ENCODE results near the gene TSC22D3. TPM values are rescaled to one million over a fixed set of nuclear protein-coding genes. Genes with fewer than 3 reads are reported as not detected.
"Not testable (repeated sequence)": the region's sequence is repeated elsewhere in the genome, so short reads cannot be mapped to it uniquely, and the experiment has no call there.

TSC22D3 gene
- total RNA-seq, 1 donor from 2014 or later, result 212 TPM

DNA sequence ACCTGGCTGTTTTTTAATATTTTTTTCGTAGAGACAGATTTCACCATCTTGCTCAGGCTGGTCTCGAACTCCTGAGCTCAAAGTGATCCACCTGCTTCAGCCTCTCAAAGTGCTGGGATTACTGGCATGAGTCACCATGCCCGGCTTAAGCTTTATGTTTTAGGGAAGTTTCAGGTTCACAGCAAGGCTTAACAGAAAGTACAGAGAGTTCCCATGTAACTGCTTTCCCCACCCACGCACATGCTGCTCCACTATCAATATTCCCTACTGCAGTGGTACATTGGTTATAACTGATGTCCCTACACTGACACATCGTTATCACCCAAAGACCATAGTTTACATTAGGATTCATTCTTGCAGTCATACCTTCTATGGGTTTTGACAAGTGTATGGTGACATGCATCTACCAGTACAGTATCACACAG, 84.6 kb downstream of the TSC22D3 start:
- TF ChIP-seq, protein P1, sequence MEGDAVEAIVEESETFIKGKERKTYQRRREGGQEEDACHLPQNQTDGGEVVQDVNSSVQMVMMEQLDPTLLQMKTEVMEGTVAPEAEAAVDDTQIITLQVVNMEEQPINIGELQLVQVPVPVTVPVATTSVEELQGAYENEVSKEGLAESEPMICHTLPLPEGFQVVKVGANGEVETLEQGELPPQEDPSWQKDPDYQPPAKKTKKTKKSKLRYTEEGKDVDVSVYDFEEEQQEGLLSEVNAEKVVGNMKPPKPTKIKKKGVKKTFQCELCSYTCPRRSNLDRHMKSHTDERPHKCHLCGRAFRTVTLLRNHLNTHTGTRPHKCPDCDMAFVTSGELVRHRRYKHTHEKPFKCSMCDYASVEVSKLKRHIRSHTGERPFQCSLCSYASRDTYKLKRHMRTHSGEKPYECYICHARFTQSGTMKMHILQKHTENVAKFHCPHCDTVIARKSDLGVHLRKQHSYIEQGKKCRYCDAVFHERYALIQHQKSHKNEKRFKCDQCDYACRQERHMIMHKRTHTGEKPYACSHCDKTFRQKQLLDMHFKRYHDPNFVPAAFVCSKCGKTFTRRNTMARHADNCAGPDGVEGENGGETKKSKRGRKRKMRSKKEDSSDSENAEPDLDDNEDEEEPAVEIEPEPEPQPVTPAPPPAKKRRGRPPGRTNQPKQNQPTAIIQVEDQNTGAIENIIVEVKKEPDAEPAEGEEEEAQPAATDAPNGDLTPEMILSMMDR (IDR thresholded peaks at IDR 0.05), result no peak
- peaks cover 7% of the 10 kb centered on the region for H3K4me1 Mint-ChIP-seq (ENCODE audit: unreplicated experiment)
- H3K27me3 Mint-ChIP-seq (ENCODE audit: unreplicated experiment), result peaks cover 7% of the 10 kb centered on the region
- H3K36me3 Mint-ChIP-seq (ENCODE audit: unreplicated experiment), result no peaks in the 10 kb centered on the region
- no peak for DNase-seq (ENCODE audit: extremely low spot score, unreplicated experiment)
- no peak overlapping the region for H3K27ac Mint-ChIP-seq (ENCODE audit: unreplicated experiment)
- no peaks in the 10 kb centered on the region for H3K9me3 Mint-ChIP-seq (ENCODE audit: unreplicated experiment)
- no peak overlapping the region for H3K4me3 Mint-ChIP-seq (ENCODE audit: unreplicated experiment)

DNA sequence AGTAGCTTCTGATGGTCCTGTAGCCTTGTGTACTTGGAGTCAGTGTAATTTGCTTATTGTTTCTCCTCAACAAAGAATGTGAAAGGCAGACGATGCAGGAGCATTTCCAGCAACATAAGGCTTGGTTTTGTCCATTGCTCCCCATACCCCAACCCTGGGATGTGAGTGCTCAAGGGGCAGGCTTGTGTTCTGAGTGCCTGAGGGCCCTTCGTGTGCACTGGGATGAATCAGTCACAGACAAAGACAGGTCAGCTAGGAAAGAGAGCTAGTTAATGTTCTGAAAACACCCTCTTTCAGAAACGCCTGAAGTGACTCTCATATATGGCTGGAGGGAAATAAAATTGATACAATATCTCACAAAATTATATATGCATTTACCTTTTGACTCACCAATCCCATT, 88.1 kb downstream of the TSC22D3 start:
- H3K27ac Mint-ChIP-seq (ENCODE audit: unreplicated experiment), result no peak overlapping the region

DNA sequence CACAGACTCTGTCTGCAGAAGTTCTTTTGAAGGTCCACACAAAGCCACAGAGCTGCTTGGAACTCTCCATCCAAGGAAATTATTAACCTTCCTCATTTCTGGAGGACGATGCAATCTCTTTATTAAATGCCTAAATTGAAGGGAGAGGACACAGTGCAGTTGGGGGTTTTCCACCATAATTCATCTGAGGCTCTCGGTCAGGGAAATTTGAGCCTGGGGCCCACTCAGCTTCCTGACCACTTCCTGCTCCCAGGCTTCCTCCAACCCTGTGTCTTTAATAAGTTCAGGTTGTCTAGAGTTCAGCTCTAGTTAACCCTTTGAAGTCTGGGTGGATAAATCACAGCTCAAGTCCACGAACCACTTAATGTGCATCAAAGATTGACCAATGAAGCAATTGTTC, 88.8 kb downstream of the TSC22D3 start:
- Mint-ChIP-seq H3K4me3 (ENCODE audit: unreplicated experiment) (no peak overlapping the region), H3K36me3 (ENCODE audit: unreplicated experiment) (no peaks in the 10 kb centered on the region)
- TF ChIP-seq, protein P1 (IDR thresholded peaks at IDR 0.05), result no peak

More for the DNA sequence above, 88.1 kb downstream of the TSC22D3 start:
- no peak overlapping the region for H3K4me3 Mint-ChIP-seq (ENCODE audit: unreplicated experiment)
- no peak for DNase-seq (ENCODE audit: extremely low spot score, unreplicated experiment)
- no peaks in the 10 kb centered on the region for H3K27me3 Mint-ChIP-seq (ENCODE audit: unreplicated experiment)
- H3K9me3 Mint-ChIP-seq (ENCODE audit: unreplicated experiment), result no peaks in the 10 kb centered on the region
- H3K4me1 Mint-ChIP-seq (ENCODE audit: unreplicated experiment), result peaks cover 11% of the 10 kb centered on the region
- no peaks in the 10 kb centered on the region for H3K36me3 Mint-ChIP-seq (ENCODE audit: unreplicated experiment)
- TF ChIP-seq, protein P1 (IDR thresholded peaks at IDR 0.05), result no peak

DNA sequence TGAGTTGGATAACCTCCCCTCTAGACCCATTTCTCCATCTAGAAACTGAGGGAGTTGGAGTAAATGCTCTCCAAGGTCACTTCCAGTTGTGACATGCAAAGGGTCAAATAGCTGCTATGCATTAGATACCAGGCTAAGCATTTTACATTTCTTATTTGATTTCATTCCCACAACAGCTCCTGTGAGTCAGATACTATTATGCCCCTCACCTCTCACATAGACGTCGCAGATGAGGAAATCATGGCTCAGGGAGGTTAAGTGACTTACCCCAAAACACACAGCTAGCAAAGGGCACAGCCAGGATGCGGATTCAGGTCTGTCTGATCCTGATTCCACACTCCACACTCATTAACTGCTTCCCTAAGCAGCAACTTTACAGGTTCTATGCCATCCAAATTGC, 89.6 kb downstream of the TSC22D3 start:
- Mint-ChIP-seq H3K9me3 (ENCODE audit: unreplicated experiment) (no peaks in the 10 kb centered on the region), H3K27ac (ENCODE audit: unreplicated experiment) (no peak overlapping the region), H3K27me3 (ENCODE audit: unreplicated experiment) (no peaks in the 10 kb centered on the region), H3K36me3 (ENCODE audit: unreplicated experiment) (no peaks in the 10 kb centered on the region), H3K4me1 (ENCODE audit: unreplicated experiment) (peaks cover 11% of the 10 kb centered on the region), H3K4me3 (ENCODE audit: unreplicated experiment) (no peak overlapping the region)
- TF ChIP-seq, protein P1 (IDR thresholded peaks at IDR 0.05), result no peak
- DNase-seq (ENCODE audit: extremely low spot score, unreplicated experiment), result no peak

More for the DNA sequence above, 88.8 kb downstream of the TSC22D3 start:
- DNase-seq (ENCODE audit: extremely low spot score, unreplicated experiment), result no peak
- Mint-ChIP-seq H3K9me3 (ENCODE audit: unreplicated experiment) (no peaks in the 10 kb centered on the region), H3K27ac (ENCODE audit: unreplicated experiment) (no peak overlapping the region), H3K4me1 (ENCODE audit: unreplicated experiment) (peaks cover 11% of the 10 kb centered on the region), H3K27me3 (ENCODE audit: unreplicated experiment) (no peaks in the 10 kb centered on the region)

DNA sequence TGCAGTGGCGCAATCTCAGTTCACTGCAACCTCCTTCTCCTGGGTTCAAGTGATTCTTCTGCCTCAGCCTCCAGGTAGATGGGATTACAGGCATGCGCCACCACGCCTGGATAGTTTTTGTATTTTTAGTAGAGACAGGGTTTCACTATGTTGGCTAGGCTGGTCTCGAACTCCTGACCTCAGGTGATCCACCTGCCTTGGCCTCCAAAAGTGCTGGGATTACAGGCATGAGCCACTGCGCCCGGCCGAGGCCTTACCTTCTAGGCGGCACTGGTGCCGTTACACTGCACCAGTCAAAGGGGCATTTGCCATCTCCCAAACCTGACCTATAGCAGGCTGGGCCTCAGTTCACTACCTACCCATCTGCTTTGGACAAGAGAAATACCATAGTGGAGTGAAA, 90.0 kb downstream of the TSC22D3 start:
- not testable (repeated sequence) for DNase-seq (ENCODE audit: extremely low spot score, unreplicated experiment); H3K4me3 Mint-ChIP-seq (ENCODE audit: unreplicated experiment); H3K9me3 Mint-ChIP-seq (ENCODE audit: unreplicated experiment); H3K36me3 Mint-ChIP-seq (ENCODE audit: unreplicated experiment); H3K27ac Mint-ChIP-seq (ENCODE audit: unreplicated experiment); H3K27me3 Mint-ChIP-seq (ENCODE audit: unreplicated experiment)
- H3K4me1 Mint-ChIP-seq (ENCODE audit: unreplicated experiment), result peaks cover 11% of the 10 kb centered on the region

DNA sequence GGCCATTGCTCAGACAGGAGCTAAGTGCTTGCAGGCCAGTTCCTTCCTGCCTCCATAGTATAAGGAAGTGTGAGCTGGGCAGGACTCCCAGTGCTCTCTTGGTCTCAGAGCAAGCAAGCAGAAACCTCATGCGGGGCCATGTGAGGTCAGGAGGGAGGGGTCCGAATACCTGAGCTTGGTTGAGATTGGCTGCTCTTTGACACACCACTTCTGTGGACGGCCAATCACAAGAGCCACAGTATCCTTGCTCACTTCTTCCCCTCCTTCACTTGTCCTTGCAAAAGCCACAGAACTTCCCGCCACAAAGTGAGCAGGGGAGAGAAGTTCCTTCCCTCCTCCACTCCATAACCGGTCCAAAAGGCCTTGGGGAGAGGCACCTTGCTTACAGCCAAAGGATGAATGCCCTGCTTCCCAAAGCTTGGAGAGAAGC, 90.6 kb downstream of the TSC22D3 start:
- TF ChIP-seq, protein P1 (IDR thresholded peaks at IDR 0.05), result no peak
- Mint-ChIP-seq H3K4me3 (ENCODE audit: unreplicated experiment) (no peak overlapping the region), H3K4me1 (ENCODE audit: unreplicated experiment) (peaks cover 14% of the 10 kb centered on the region), H3K27me3 (ENCODE audit: unreplicated experiment) (no peaks in the 10 kb centered on the region), H3K9me3 (ENCODE audit: unreplicated experiment) (peaks cover 8% of the 10 kb centered on the region), H3K36me3 (ENCODE audit: unreplicated experiment) (no peaks in the 10 kb centered on the region), H3K27ac (ENCODE audit: unreplicated experiment) (no peak overlapping the region)
- DNase-seq (ENCODE audit: extremely low spot score, unreplicated experiment), result no peak

Data from osteocyte (in vitro differentiated cells).